ENCODE measurements around the gene BHLHE40.

BHLHE40 gene

DNA sequence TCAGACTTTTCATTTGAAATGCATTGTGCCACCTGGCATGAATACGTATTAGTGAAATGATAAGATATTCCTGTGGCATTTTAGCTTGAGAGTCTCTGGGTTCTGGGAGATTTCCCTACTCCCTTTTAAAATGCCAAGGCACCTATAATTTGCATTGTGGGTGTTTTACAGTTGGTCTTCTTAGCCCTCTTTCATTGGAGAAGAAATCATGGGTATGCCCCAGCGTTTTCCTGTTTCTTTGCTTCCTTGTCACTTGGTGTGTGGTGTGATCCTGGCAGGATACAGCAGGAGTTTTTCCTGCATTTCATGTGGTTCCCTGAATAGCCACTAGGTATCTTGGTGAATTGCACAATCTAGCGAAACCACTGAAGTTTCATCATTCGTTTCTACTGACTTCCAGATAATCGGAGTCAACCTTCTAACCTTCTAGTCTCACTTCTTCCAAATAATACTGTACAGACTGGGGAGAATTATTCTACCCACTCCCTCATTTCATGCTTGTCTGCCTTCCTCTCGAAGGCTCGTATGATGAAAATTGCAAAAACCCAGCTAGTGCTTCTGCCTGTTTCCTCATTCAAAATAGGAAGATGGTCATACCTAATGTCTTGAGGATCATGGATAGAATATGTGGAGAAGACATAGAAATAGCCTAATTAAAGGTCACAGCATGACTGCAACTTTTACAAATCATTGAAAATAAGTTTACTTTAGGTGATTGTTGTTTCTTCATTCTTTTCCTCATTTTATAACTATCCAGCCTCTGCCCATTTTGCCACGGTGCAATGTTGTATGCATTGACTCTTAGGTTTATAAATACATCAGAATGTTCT, 2.6 kb downstream of the BHLHE40 start:
- peak overlapping the region; percentile 99 for H3K4me3 ChIP-seq (ENCODE audit: low read depth, low read length)

DNA sequence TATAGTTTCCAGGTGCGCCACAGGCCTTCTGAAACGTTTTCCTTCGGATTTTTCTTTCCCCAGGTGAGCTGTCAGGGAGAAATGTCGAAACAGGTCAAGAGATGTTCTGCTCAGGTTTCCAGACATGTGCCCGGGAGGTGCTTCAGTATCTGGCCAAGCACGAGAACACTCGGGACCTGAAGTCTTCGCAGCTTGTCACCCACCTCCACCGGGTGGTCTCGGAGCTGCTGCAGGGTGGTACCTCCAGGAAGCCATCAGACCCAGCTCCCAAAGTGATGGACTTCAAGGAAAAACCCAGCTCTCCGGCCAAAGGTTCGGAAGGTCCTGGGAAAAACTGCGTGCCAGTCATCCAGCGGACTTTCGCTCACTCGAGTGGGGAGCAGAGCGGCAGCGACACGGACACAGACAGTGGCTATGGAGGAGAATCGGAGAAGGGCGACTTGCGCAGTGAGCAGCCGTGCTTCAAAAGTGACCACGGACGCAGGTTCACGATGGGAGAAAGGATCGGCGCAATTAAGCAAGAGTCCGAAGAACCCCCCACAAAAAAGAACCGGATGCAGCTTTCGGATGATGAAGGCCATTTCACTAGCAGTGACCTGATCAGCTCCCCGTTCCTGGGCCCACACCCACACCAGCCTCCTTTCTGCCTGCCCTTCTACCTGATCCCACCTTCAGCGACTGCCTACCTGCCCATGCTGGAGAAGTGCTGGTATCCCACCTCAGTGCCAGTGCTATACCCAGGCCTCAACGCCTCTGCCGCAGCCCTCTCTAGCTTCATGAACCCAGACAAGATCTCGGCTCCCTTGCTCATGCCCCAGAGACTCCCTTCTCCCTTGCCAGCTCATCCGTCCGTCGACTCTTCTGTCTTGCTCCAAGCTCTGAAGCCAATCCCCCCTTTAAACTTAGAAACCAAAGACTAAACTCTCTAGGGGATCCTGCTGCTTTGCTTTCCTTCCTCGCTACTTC, 3.8 kb downstream of the BHLHE40 start:
- ChIA-PET POLR2A (interaction anchor here (0.6 to 4.1 kb wide), 10 partner anchors 11 to 276 kb away, joined by 3 to 44 read pairs (median 5); no protein-coding TSS in a partner anchor), CTCF (interaction anchor here (0.5 to 17.4 kb wide), 13 partner anchors 10 to 309 kb away, joined by 3 to 411 read pairs (median 5); no protein-coding TSS in a partner anchor)
- peak overlapping the region; percentile 45 for H3K4me3 ChIP-seq (ENCODE audit: low read depth, low read length)
- no peak for TF ChIP-seq CTCF (IDR thresholded peaks at IDR 0.05; ENCODE audit: insufficient read depth, low read length, missing control alignments)
- no peak for DNase-seq (ENCODE audit: low read depth, low spot score)

More for the DNA sequence above, 2.6 kb downstream of the BHLHE40 start:
- peak; percentile 40 for TF ChIP-seq CTCF (IDR thresholded peaks at IDR 0.05; ENCODE audit: insufficient read depth, low read length, missing control alignments)
- ChIA-PET POLR2A (interaction anchor here (0.9 to 1.0 kb wide), 2 partner anchors 41 to 270 kb away, joined by 3 read pairs; no protein-coding TSS in a partner anchor), CTCF (interaction anchor here (1.1 to 17.4 kb wide), 9 partner anchors 9 to 308 kb away, joined by 3 to 411 read pairs (median 7); no protein-coding TSS in a partner anchor)
- no peak for DNase-seq (ENCODE audit: low read depth, low spot score)

- no peak for TF ChIP-seq CTCF (IDR thresholded peaks at IDR 0.05; ENCODE audit: insufficient read depth, low read length, missing control alignments)
- DNase-seq (ENCODE audit: low read depth, low spot score) = no peak
- POLR2A ChIA-PET = interaction anchor here (0.6 to 4.1 kb wide), 10 partner anchors 11 to 277 kb away, joined by 3 to 44 read pairs (median 5); no protein-coding TSS in a partner anchor
- H3K4me3 ChIP-seq (ENCODE audit: low read depth, low read length) = peak overlapping the region; percentile 45
- CTCF ChIA-PET = interaction anchor here (1.7 to 17.4 kb wide), 7 partner anchors 10 to 269 kb away, joined by 4 to 411 read pairs (median 13); no protein-coding TSS in a partner anchor
Observed at GRCh38 chr3:4983739-4984510, 4.7 kb downstream of the BHLHE40 start.

DNA sequence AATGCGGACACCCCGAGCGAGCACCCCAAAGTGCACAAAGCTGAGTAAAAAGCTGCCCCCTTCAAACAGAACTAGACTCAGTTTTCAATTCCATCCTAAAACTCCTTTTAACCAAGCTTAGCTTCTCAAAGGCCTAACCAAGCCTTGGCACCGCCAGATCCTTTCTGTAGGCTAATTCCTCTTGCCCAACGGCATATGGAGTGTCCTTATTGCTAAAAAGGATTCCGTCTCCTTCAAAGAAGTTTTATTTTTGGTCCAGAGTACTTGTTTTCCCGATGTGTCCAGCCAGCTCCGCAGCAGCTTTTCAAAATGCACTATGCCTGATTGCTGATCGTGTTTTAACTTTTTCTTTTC, 5.3 kb downstream of the BHLHE40 start:
- DNase-seq (ENCODE audit: low read depth, low spot score) = no peak
- ChIA-PET CTCF (interaction anchor here (1.0 to 17.4 kb wide), 8 partner anchors 9 to 328 kb away, joined by 3 to 411 read pairs (median 10); no protein-coding TSS in a partner anchor), POLR2A (interaction anchor here (1.1 to 4.1 kb wide), 8 partner anchors 10 to 268 kb away, joined by 5 to 44 read pairs (median 6); no protein-coding TSS in a partner anchor)
- no peak for TF ChIP-seq CTCF (IDR thresholded peaks at IDR 0.05; ENCODE audit: insufficient read depth, low read length, missing control alignments)
- H3K4me3 ChIP-seq (ENCODE audit: low read depth, low read length) = peak overlapping the region; percentile 45

DNA sequence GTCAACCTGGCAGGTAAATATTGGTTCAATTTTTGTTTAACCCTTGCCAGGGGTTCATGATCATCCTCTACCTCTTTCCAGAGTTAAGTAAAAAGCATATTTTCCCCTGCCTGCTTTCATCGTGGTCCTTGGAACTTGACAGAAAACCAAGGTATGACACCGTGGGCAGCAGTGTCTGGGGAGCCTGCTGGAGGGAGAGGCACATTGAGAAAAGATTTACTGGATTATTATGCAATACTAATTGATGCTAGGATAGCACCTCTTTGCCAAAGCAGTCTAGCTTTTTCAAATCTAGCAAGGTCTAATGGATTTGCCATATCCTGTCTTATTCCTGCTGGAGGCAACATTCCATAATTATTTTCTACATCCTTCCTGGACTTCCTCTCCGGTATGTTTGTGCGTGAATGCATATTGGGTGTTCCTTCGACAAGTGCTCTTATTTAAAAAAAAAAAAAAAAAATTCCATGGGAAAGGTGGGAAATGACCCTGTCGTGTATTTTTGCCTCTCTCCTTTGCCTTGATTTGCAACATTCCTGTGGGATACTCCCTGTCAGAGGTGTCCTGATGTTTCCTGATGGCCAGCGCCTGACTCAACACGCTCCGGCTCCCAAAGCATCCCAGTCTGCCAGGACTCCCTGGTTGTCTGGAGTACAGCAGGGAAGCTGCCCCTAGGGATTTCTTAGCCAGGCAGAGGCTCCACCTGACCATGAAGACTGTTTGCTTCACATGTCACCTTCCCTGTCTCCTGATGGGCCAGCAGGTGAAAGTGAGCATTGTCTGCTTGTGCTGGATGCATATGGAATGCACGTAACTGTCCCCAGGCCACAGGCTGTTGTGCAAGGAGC, 6.3 kb downstream of the BHLHE40 start:
- DNase-seq (ENCODE audit: low read depth, low spot score) = no peak
- ChIA-PET POLR2A (interaction anchor here (0.9 to 4.1 kb wide), 7 partner anchors 8 to 269 kb away, joined by 3 to 44 read pairs (median 11); no protein-coding TSS in a partner anchor), CTCF (interaction anchor here (0.8 to 17.4 kb wide), 8 partner anchors 37 to 329 kb away, joined by 3 to 411 read pairs (median 6); no protein-coding TSS in a partner anchor)
- no peak for TF ChIP-seq CTCF (IDR thresholded peaks at IDR 0.05; ENCODE audit: insufficient read depth, low read length, missing control alignments)
- H3K4me3 ChIP-seq (ENCODE audit: low read depth, low read length) = no peak overlapping the region
